Epidermal melanocyte (primary cell): ENCODE data around the gene TOPORS.

ENCODE experiments used
- DNase-seq: peaks from one replicate; pipeline ENCODE4 v3.0.0; 2011; ENCODE audit warnings: low spot score; ENCODE audit not compliant: insufficient read length

TOPORS gene

GRCh38 chr9:32503008-32503407 lies 49.4 kb downstream of the TOPORS start:
- no peak for DNase-seq

GRCh38 chr9:32502464-32502863 lies 49.9 kb downstream of the TOPORS start:
- no peak for DNase-seq

- no peak for DNase-seq
Measured at GRCh38 chr9:32501868-32502267, 50.5 kb downstream of the TOPORS start.

- no peak for DNase-seq
Measured at GRCh38 chr9:32500768-32501167, 51.6 kb downstream of the TOPORS start.

GRCh38 chr9:32497921-32498320 lies 54.5 kb downstream of the TOPORS start:
- DNase-seq = no peak

GRCh38 chr9:32490601-32491000 lies 61.8 kb downstream of the TOPORS start:
- DNase-seq = no peak
